ENCODE measurements around the gene RALY. TPM values are rescaled to one million over a fixed set of nuclear protein-coding genes. Genes with fewer than 3 reads are reported as not detected.

Gene RALY
- total and polyA plus RNA-seq, 8 donors: 127 to 242 (median 201) TPM

GRCh38 chr20:34090645-34091044 lies 96.9 kb downstream of the RALY start:
- peaks cover 0 to 4% of the 10 kb centered on the region in 2 donors for H3K4me1 ChIP-seq
- H3K27ac ChIP-seq: no peak overlapping the region
- no peak for TF ChIP-seq CTCF (IDR thresholded peaks at IDR 0.05)
- no peaks in the 10 kb centered on the region for H3K27me3 ChIP-seq
- no peak for ATAC-seq
- intact Hi-C loops (cut with DNase I): no loop called here
- H3K4me3 ChIP-seq: no peak overlapping the region
- DNase-seq: no peak
- H3K36me3 ChIP-seq: peaks cover 3 to 99% of the 10 kb centered on the region in 2 donors
- H3K9me3 ChIP-seq: no peaks in the 10 kb centered on the region

DNA sequence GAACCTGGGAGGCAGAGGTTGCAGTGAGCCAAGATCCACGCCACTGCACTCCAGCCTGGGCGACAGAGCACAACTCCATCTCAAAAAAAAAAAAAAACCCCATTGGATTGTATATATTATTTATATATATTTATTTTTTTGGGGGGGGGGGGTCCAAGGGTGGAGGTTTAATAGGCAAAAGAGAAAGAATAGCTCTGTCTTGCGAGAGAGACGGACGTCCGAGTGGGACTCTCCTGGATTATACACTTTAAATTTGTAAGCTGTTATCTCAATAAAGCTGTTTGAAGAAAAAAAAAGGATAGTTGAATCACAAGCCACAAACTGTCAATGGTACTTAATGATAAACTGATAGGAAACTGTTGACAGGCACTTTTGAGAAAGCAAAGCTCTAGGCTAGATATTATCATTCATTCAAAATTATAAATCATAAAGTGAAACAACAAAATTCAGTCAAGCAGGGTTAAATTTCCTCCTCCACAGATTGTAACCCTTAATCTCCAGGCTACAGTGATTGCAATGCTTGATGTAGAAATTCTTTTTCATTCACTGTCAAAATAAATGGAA lies 98.0 kb downstream of the RALY start:
- H3K36me3 ChIP-seq: peaks cover 3 to 99% of the 10 kb centered on the region in 2 donors
- H3K4me3 ChIP-seq: no peak overlapping the region
- no peak for ATAC-seq
- DNase-seq: no peak
- intact Hi-C loops (cut with DNase I): no loop called here
- H3K9me3 ChIP-seq: no peaks in the 10 kb centered on the region
- no peaks in the 10 kb centered on the region for H3K27me3 ChIP-seq
- no peak for TF ChIP-seq CTCF (IDR thresholded peaks at IDR 0.05)
- H3K4me1 ChIP-seq: peaks cover 0 to 4% of the 10 kb centered on the region in 2 donors
- H3K27ac ChIP-seq: no peak overlapping the region

DNA sequence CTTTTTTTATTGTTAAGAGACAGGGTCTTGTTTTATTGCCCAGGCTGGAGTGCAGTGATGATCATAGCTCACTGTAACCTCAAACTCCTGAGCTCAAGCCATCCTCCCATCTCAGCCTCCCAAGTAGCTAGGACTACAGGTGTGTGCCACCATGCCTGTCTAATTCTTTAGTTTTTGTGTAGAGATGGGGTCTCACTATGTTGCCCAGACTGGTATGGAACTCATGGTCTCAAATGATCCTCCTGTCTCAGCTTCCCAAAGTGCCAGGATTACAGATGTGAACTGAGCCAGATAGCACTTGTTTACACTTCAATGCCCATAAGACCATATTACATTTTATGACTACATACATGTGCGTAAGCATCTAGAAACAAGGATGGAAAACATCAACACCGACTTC lies 100.2 kb downstream of the RALY start:
- H3K36me3 ChIP-seq: peaks cover 9 to 99% of the 10 kb centered on the region in 2 donors
- no peaks in the 10 kb centered on the region for H3K27me3 ChIP-seq
- peaks cover 0 to 4% of the 10 kb centered on the region in 2 donors for H3K4me1 ChIP-seq
- no peak overlapping the region for H3K27ac ChIP-seq
- DNase-seq (no peak), ATAC-seq (no peak)
- intact Hi-C loops (cut with DNase I): no loop called here
- H3K9me3 ChIP-seq: no peaks in the 10 kb centered on the region
- no peak overlapping the region for H3K4me3 ChIP-seq
- no peak for TF ChIP-seq CTCF (IDR thresholded peaks at IDR 0.05)

DNA sequence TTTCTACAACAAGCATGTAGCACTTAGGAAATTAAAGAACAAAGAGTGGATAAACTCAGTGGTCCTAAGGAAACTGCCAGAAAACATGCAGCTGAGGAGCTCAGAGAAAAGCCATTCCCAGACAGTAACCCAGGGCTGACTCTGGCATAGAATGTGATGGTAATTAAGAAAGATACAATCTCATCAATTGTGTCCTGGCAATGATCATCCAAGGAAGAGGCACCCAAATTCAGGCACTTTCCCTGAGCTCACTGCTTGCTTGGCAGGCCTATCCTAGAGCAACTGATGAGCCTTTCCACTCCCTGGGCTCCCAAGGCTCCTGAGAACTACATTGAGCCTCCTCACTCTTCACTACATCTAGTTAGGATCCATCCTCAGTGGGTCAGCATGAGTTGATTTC lies 102.1 kb downstream of the RALY start:
- Histone ChIP-seq H3K27ac (no peak overlapping the region), H3K4me3 (no peak overlapping the region), H3K9me3 (no peaks in the 10 kb centered on the region), H3K36me3 (peaks cover 9 to 99% of the 10 kb centered on the region in 2 donors), H3K27me3 (no peaks in the 10 kb centered on the region), H3K4me1 (peaks cover 0 to 2% of the 10 kb centered on the region in 2 donors)
- ATAC-seq: no peak
- no peak for DNase-seq
- TF ChIP-seq CTCF (IDR thresholded peaks at IDR 0.05): no peak
- intact Hi-C loops (cut with DNase I): no loop called here

DNA sequence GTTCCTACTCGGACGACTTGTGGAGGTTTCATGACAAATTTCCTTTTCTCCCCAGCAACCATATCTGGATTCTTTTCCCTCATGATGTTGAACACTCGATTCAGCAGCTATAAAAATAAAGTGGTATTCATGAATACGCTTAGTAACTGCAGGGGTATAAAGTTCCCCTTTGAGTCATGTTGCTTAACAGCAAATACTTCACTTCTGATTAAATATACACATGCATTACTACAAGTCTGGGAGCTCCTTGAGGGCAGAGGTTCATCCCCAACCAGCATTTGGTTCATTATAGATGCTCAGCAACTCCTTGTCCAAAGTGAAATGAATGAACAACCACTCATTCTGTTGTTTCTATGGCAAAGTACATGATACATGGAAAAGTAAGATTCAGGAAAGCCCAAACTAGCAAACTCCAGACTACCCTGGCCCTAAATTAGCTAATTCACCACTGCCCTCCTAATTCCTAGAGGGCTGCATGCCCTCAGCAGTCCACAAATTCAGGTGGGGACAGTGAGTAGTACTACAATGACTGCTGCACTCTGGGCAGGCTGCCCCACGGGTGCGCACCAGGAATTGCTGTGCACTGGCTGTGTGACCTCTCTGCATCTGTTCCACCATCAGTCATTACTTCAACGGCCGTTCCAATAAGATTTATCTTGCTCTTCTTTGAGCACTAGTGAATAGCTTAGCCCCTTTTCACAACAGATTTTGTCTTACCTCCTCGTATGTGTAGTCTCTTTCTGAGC lies 103.2 kb downstream of the RALY start:
- Histone ChIP-seq H3K4me1 (peaks cover 0 to 6% of the 10 kb centered on the region in 2 donors), H3K4me3 (no peak overlapping the region), H3K27me3 (no peaks in the 10 kb centered on the region), H3K27ac (no peak overlapping the region), H3K9me3 (no peaks in the 10 kb centered on the region), H3K36me3 (peaks cover 9 to 99% of the 10 kb centered on the region in 2 donors)
- intact Hi-C loops (cut with DNase I): no loop called here
- no peak for DNase-seq
- no peak for ATAC-seq
- no peak for TF ChIP-seq CTCF (IDR thresholded peaks at IDR 0.05)
